ENCODE data around the gene INA. TPM values are rescaled to one million over a fixed set of nuclear protein-coding genes. Genes with fewer than 3 reads are reported as not detected.

INA gene
- total RNA-seq, 1 donor from 2014 or later = not detected

GRCh38 chr10:103277713-103278536 lies 987 bp downstream of the INA start:
- H3K4me1 ChIP-seq = peaks cover 6% of the 10 kb centered on the region
- H3K27me3 ChIP-seq (ENCODE audit: low read depth) = peaks cover 61% of the 10 kb centered on the region
- TF ChIP-seq, protein P1, sequence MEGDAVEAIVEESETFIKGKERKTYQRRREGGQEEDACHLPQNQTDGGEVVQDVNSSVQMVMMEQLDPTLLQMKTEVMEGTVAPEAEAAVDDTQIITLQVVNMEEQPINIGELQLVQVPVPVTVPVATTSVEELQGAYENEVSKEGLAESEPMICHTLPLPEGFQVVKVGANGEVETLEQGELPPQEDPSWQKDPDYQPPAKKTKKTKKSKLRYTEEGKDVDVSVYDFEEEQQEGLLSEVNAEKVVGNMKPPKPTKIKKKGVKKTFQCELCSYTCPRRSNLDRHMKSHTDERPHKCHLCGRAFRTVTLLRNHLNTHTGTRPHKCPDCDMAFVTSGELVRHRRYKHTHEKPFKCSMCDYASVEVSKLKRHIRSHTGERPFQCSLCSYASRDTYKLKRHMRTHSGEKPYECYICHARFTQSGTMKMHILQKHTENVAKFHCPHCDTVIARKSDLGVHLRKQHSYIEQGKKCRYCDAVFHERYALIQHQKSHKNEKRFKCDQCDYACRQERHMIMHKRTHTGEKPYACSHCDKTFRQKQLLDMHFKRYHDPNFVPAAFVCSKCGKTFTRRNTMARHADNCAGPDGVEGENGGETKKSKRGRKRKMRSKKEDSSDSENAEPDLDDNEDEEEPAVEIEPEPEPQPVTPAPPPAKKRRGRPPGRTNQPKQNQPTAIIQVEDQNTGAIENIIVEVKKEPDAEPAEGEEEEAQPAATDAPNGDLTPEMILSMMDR (IDR thresholded peaks at IDR 0.05) = no peak
- no peaks in the 10 kb centered on the region for H3K9me3 ChIP-seq
- H3K4me3 ChIP-seq = no peak overlapping the region
- intact Hi-C loops (cut with DNase I) = no loop called here
- no peak for DNase-seq
- no peaks in the 10 kb centered on the region for H3K36me3 ChIP-seq
- no peak overlapping the region for H3K27ac ChIP-seq
- ATAC-seq = no peak

DNA sequence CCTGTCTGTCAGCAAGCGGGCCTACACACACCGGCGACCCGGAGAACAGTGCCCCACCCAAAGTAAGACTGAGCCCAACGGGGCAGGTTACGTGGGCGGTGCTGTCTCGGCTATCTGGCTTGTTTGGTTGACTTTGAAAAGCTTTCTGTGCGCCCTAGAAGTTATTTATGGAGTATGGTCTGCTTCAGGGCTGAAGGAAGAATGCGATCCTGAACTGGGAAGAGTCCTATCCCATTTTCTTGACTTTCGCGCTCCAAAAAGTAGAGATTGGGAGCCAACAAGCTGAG lies 1.5 kb downstream of the INA start:
- Histone ChIP-seq H3K9me3 (no peaks in the 10 kb centered on the region), H3K4me3 (no peak overlapping the region), H3K27ac (no peak overlapping the region), H3K4me1 (peaks cover 6% of the 10 kb centered on the region), H3K27me3 (ENCODE audit: low read depth) (peaks cover 61% of the 10 kb centered on the region), H3K36me3 (no peaks in the 10 kb centered on the region)
- ATAC-seq (no peak), DNase-seq (no peak)
- intact Hi-C loops (cut with DNase I) = no loop called here
- TF ChIP-seq, protein P1 (IDR thresholded peaks at IDR 0.05) = no peak

DNA sequence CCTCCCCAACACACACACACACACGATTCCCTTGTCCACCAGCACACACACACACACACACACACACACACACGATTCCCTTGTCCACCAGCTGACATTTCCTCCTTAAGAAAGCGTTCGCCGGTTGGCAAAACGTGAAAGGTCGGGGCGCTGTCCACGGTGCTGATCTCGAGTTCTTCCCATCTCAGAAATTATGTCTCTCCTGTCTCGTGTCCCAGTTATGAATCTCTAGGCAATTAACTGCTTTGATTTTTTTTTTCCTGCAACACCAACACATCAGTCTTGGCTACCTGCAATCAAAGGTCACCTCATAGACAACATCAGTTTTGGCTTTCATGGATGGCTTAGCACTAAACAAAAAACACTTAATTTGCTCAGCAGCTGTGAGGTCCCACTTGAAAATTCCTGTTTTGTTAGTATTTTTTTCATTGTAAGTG lies 1.9 kb downstream of the INA start:
- H3K4me3 ChIP-seq = no peak overlapping the region
- no peak overlapping the region for H3K27ac ChIP-seq
- no peaks in the 10 kb centered on the region for H3K9me3 ChIP-seq
- H3K27me3 ChIP-seq (ENCODE audit: low read depth) = peaks cover 61% of the 10 kb centered on the region
- ATAC-seq = no peak
- TF ChIP-seq, protein P1 (IDR thresholded peaks at IDR 0.05) = no peak
- peaks cover 6% of the 10 kb centered on the region for H3K4me1 ChIP-seq
- intact Hi-C loops (cut with DNase I) = no loop called here
- DNase-seq = peak; percentile 56
- no peaks in the 10 kb centered on the region for H3K36me3 ChIP-seq

GRCh38 chr10:103280031-103280430 lies 3.1 kb downstream of the INA start:
- Histone ChIP-seq H3K27ac (no peak overlapping the region), H3K9me3 (no peaks in the 10 kb centered on the region), H3K4me3 (no peak overlapping the region), H3K4me1 (peaks cover 6% of the 10 kb centered on the region), H3K27me3 (ENCODE audit: low read depth) (peaks cover 64% of the 10 kb centered on the region), H3K36me3 (no peaks in the 10 kb centered on the region)
- TF ChIP-seq, protein P1 (IDR thresholded peaks at IDR 0.05) = no peak
- ATAC-seq (no peak), DNase-seq (no peak)
- intact Hi-C loops (cut with DNase I) = no loop called here

- Histone ChIP-seq H3K36me3 (no peaks in the 10 kb centered on the region), H3K9me3 (no peaks in the 10 kb centered on the region), H3K4me1 (peaks cover 6% of the 10 kb centered on the region), H3K27me3 (ENCODE audit: low read depth) (peaks cover 59% of the 10 kb centered on the region), H3K4me3 (no peak overlapping the region), H3K27ac (no peak overlapping the region)
- TF ChIP-seq, protein P1 (IDR thresholded peaks at IDR 0.05) = no peak
- intact Hi-C loops (cut with DNase I) = no loop called here
- ATAC-seq (no peak), DNase-seq (no peak)
These were observed 3.6 kb downstream of the INA start for GRCh38 chr10:103280506-103280905.
